PFSK-1 (cell line): ENCODE results near the gene CHMP6.

Experiments used
- FOXP2 ChIP-seq: optimal IDR thresholded peaks from 2 replicates; pipeline ENCODE3; 2011; ENCODE audit warnings: borderline replicate concordance, control low read depth, inconsistent platforms; ENCODE audit not compliant: insufficient read depth; ENCODE audit errors: extremely low read length, extremely low read depth
- POLR2AphosphoS5 ChIP-seq: IDR thresholded peaks from 2 replicates; pipeline ENCODE4 v1.6.1; 2012; ENCODE audit warnings: low read depth, mild to moderate bottlenecking, control low read depth, low read length, moderate library complexity
- SIN3A ChIP-seq: IDR thresholded peaks from 2 replicates; pipeline ENCODE4 v1.6.1; 2012; ENCODE audit warnings: mild to moderate bottlenecking, low read length, moderate library complexity, borderline replicate concordance; ENCODE audit not compliant: insufficient read depth
- TAF1 ChIP-seq: IDR thresholded peaks from 2 replicates; pipeline ENCODE4 v1.6.1; 2012; ENCODE audit warnings: low read length, control low read depth, borderline replicate concordance; ENCODE audit not compliant: insufficient read depth
- TF ChIP-seq, protein P1 (sequence below), 2 experiments: IDR thresholded peaks; 2 replicates each; pipeline versions ENCODE4 v1.6.1 to v1.8.0; 2011 to 2012; ENCODE audit warnings: low read depth in 2 of 2, low read length in 2 of 2, control low read depth in 1 of 2, inconsistent platforms in 1 of 2, mild to moderate bottlenecking in 1 of 2, moderate library complexity in 1 of 2; ENCODE audit not compliant: insufficient read depth in 1 of 2

CHMP6 gene

DNA sequence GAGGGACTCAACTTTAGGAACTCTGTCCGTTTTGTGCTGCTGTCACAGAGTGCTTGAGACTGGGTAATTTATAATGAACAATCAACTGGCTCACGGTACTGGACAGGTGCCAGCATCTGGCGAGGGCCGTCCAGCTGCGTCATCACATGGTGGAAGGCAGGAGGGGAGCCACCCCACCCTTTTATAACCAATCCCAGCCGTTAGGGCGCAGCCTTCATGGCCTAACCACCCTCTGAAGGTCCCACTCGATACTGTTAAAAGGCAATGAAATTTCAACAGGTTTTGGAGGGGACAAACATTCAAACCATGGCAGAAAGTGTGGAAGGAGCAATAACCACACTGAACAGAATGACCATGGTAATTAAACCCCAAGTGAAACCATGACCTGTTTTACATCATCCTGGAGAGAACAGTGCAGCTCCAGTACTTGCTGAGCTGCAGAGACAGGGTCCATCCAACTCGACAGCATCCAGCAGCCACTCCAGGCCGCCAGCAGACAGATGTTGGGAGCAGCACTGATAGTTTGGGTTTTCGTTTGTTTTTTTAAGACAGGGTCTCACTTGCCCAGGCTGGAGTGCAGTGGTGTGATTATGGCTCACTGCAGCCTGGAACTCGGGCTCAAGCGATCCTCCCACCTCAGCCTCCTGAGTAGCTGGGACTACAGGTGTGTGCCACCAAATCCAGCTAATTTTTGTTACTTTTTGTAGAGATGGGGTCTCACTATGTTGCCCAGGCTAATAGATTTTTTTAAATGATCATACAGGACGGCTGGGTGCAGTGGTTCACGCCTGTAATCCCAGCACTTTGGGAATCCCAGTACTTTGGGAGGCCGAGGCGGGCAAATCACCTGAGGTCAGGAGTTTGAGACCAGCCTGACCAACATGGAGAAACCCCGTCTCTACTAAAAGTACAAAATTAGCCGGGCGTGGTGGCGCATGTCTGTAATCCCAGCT, 11.0 kb downstream of the CHMP6 start:
- TF ChIP-seq TAF1 (no peak), SIN3A (no peak)

DNA sequence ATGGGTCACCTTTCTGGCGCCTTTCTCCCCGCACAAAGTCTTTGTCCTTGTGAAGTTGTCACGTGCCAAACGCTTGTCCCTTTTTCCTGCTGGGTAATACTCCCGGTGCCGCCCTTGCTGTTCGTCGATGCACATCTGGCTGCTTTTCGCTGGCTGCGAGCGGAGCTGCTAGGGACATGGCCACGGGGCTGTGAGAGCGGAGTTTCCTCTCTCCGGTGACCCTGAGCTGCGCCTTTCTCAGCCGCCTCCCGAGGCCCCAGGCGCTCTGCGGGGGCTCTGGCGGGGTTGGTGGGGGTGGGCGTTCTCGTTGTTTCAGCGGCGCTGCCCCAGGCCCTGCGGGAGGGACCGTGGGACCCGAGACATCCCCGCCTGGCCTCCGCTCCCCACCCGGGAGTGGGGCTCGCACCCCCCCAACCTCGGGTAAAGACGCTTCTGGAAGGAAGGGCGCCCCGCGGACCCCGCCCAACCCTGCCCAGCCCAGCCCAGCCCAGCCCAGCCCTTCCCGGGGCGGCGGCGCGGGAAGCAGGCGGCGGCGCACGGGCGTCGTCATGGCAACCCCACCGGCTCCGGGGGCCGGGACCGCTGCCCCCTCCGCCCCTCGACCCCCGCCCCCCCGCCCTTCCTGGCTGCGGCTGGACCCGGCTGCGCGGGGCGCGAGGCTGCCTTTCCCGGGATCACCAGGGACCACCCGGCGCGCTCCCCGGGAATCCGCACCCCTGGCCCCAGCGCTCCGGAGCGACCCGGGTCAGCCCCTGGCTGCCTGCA, 12.3 kb downstream of the CHMP6 start:
- TF ChIP-seq TAF1 (no peak), SIN3A (no peak), FOXP2 (no peak), POLR2AphosphoS5 (no peak)
- TF ChIP-seq, protein P1, sequence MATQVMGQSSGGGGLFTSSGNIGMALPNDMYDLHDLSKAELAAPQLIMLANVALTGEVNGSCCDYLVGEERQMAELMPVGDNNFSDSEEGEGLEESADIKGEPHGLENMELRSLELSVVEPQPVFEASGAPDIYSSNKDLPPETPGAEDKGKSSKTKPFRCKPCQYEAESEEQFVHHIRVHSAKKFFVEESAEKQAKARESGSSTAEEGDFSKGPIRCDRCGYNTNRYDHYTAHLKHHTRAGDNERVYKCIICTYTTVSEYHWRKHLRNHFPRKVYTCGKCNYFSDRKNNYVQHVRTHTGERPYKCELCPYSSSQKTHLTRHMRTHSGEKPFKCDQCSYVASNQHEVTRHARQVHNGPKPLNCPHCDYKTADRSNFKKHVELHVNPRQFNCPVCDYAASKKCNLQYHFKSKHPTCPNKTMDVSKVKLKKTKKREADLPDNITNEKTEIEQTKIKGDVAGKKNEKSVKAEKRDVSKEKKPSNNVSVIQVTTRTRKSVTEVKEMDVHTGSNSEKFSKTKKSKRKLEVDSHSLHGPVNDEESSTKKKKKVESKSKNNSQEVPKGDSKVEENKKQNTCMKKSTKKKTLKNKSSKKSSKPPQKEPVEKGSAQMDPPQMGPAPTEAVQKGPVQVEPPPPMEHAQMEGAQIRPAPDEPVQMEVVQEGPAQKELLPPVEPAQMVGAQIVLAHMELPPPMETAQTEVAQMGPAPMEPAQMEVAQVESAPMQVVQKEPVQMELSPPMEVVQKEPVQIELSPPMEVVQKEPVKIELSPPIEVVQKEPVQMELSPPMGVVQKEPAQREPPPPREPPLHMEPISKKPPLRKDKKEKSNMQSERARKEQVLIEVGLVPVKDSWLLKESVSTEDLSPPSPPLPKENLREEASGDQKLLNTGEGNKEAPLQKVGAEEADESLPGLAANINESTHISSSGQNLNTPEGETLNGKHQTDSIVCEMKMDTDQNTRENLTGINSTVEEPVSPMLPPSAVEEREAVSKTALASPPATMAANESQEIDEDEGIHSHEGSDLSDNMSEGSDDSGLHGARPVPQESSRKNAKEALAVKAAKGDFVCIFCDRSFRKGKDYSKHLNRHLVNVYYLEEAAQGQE (IDR thresholded peaks at IDR 0.05; ENCODE audit: insufficient read depth in 1 of 2, low read depth in 2 of 2, low read length in 2 of 2), result no peak

DNA sequence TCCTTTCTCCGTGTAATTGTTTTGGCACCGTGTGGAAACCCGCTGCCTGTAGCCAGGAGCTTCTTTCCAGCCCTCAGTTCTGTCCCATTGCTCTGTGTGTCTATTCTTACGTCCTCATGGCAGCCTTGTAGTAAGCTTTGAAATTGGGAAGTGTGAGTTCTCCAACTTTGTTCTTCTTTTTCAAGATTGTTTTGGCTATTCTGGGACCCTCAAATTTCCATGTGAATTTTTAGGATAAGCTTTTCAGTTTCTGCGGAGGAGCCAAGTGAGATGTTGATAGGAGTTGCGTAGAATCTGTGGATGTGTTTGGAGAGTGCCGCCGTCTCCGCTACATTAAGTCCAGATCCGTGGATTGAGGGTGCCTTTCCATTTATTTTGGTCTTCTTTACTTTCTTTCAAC, 15.2 kb downstream of the CHMP6 start:
- TF ChIP-seq, protein P1 (IDR thresholded peaks at IDR 0.05; ENCODE audit: insufficient read depth in 1 of 2, low read depth in 2 of 2, low read length in 2 of 2), result no peak
- TF ChIP-seq TAF1, result no peak

DNA sequence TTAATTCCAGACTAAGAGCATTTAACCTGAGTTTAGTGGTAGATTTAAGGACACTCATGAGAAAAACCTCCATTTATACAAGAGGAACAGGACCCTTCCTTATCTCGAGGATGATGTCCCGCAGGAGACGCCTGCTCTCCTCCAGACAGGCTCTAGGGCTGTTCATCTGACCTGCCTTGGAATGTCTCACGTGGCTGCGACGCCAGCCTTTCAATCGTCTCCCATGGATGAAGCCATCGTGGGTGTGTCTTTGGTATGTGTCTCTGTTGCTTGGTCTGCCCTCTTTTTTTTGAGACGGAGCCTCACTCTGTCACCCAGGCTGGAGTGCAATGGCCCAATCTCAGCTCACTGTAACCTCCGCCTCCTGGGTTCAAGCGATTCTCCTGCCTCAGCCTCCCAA, 16.5 kb downstream of the CHMP6 start:
- TF ChIP-seq POLR2AphosphoS5 (no peak), FOXP2 (no peak), SIN3A (no peak), TAF1 (no peak)
- TF ChIP-seq, protein P1 (IDR thresholded peaks at IDR 0.05; ENCODE audit: insufficient read depth in 1 of 2, low read depth in 2 of 2, low read length in 2 of 2), result no peak

DNA sequence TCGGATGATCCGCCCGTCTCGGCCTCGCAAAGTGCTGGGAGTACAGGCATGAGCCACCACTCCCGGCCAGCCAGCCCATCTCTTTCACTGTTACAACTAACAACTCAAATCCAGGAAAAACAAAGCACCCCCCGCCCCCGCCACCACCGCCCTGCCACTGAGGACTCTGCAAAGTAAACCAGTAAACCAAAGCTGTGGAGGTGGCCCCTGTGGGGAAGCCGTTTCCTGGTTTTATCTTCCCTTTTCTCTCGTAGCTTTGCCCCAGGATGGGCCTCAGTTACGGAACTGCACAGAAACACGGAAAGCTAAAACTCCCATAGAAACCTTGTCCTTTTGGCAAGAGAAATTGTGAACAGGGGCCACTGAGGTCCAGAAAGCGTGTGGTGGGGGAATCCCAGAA, 17.5 kb downstream of the CHMP6 start:
- no peak for TF ChIP-seq SIN3A

DNA sequence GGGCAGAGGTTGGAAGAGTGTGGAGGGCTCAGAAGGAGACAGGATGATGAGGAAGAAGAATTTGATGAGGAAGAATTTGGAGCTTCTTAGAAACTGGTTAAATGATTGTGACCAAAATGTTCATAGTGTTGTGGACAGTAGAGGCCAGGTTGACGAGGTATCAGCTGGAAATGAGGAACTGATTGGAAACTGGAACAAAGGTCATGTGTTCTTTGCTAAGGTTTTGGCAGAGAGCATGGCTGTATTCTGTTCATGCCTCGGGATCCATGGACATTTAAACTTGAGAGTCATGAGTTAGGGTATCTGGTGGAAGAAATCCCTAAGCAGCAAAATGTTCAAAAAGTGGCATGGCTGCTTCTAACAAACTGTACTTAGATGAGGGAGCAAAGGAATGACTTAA, 19.3 kb downstream of the CHMP6 start:
- TF ChIP-seq, protein P1 (IDR thresholded peaks at IDR 0.05; ENCODE audit: insufficient read depth in 1 of 2, low read depth in 2 of 2, low read length in 2 of 2), result no peak
- TF ChIP-seq SIN3A (no peak), TAF1 (no peak), FOXP2 (no peak), POLR2AphosphoS5 (no peak)
